ENCODE data around the gene OXCT2. TPM values are rescaled to one million over a fixed set of nuclear protein-coding genes. Genes with fewer than 3 reads are reported as not detected.

The OXCT2 gene
- total and polyA plus RNA-seq, 2 donors (not counting 1 experiment from before 2014, with no cell fraction given): 1.0 to 1.9 TPM

GRCh38 chr1:39755965-39756659 lies 15.0 kb downstream of the OXCT2 start:
- 100% methylated on average over 4 of the region's 9 CpGs for WGBS (ENCODE audit: insufficient coverage)
- Histone ChIP-seq H3K27me3 (replicated peaks in 1 of 4; ENCODE audit: control extremely low read depth in 1 of 4, control insufficient read depth in 3 of 4, insufficient read depth in 4 of 4, low read length in 3 of 4) (no peaks in the 10 kb centered on the region), H2AFZ (ENCODE audit: insufficient read depth, low read depth, low read length, poor library complexity, severe bottlenecking) (no peak overlapping the region), H3K9ac (ENCODE audit: low read length) (no peak overlapping the region), H3K27ac (ENCODE audit: low read length in 2 of 2) (no peak overlapping the region), H3K36me3 (replicated peaks in 1 of 2; ENCODE audit: control extremely low read depth in 1 of 2, control insufficient read depth in 1 of 2, extremely low read depth in 1 of 2, insufficient read depth in 2 of 2, low read length in 1 of 2) (peaks cover 5 to 72% of the 10 kb centered on the region in 2 experiments), H3K4me2 (replicated peaks; ENCODE audit: low read depth, low read length, poor library complexity, severe bottlenecking) (no peak overlapping the region), H3K4me3 (ENCODE audit: control extremely low read depth in 1 of 5, extremely low read depth in 1 of 5, insufficient read depth in 1 of 5, low read depth in 2 of 5, low read length in 4 of 5) (no peak overlapping the region), H3K79me2 (ENCODE audit: control insufficient read depth, insufficient read depth, low read length) (no peaks in the 10 kb centered on the region), H4K20me1 (ENCODE audit: control insufficient read depth, insufficient read depth, low read length, poor library complexity, severe bottlenecking) (no peaks in the 10 kb centered on the region), H3K4me1 (ENCODE audit: control insufficient read depth in 2 of 2, insufficient read depth in 2 of 2, low read length in 2 of 2) (no peaks in the 10 kb centered on the region), H3K9me3 (ENCODE audit: control extremely low read depth in 1 of 3, control insufficient read depth in 2 of 3, insufficient read depth in 1 of 3, low read length in 2 of 3) (no peaks in the 10 kb centered on the region)
- Mint-ChIP-seq H3K9me3 (ENCODE audit: insufficient read depth) (no peaks in the 10 kb centered on the region), H3K4me3 (no peak overlapping the region), H3K4me1 (no peaks in the 10 kb centered on the region), H3K27ac (no peak overlapping the region), H3K27me3 (no peaks in the 10 kb centered on the region)
- ATAC-seq (ENCODE audit: low read depth) (no peak), DNase-seq (no peak)
- ChIA-PET POLR2A (no interaction called here), CTCF (no interaction called here)
- intact Hi-C loops (cut with micrococcal nuclease): no loop called here
- no peak for TF ChIP-seq EZH2 (IDR thresholded peaks at IDR 0.05; ENCODE audit: borderline replicate concordance, insufficient read depth, low read depth, low read length, poor library complexity, severe bottlenecking)
- TF ChIP-seq, protein P1, sequence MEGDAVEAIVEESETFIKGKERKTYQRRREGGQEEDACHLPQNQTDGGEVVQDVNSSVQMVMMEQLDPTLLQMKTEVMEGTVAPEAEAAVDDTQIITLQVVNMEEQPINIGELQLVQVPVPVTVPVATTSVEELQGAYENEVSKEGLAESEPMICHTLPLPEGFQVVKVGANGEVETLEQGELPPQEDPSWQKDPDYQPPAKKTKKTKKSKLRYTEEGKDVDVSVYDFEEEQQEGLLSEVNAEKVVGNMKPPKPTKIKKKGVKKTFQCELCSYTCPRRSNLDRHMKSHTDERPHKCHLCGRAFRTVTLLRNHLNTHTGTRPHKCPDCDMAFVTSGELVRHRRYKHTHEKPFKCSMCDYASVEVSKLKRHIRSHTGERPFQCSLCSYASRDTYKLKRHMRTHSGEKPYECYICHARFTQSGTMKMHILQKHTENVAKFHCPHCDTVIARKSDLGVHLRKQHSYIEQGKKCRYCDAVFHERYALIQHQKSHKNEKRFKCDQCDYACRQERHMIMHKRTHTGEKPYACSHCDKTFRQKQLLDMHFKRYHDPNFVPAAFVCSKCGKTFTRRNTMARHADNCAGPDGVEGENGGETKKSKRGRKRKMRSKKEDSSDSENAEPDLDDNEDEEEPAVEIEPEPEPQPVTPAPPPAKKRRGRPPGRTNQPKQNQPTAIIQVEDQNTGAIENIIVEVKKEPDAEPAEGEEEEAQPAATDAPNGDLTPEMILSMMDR (IDR thresholded peaks at IDR 0.05): no peak

- no peak overlapping the region for H3K27ac ChIP-seq (ENCODE audit: low read length in 2 of 2)
- no peaks in the 10 kb centered on the region for H3K79me2 ChIP-seq (ENCODE audit: control insufficient read depth, insufficient read depth, low read length)
- H3K4me1 ChIP-seq (ENCODE audit: control insufficient read depth in 2 of 2, insufficient read depth in 2 of 2, low read length in 2 of 2): no peaks in the 10 kb centered on the region
- intact Hi-C loops (cut with micrococcal nuclease): no loop called here
- H3K9ac ChIP-seq (ENCODE audit: low read length): no peak overlapping the region
- Mint-ChIP-seq H3K4me3 (no peak overlapping the region), H3K4me1 (no peaks in the 10 kb centered on the region), H3K27ac (no peak overlapping the region), H3K27me3 (no peaks in the 10 kb centered on the region), H3K9me3 (ENCODE audit: insufficient read depth) (no peaks in the 10 kb centered on the region)
- peaks cover 7 to 83% of the 10 kb centered on the region in 2 experiments for H3K36me3 ChIP-seq (replicated peaks in 1 of 2; ENCODE audit: control extremely low read depth in 1 of 2, control insufficient read depth in 1 of 2, extremely low read depth in 1 of 2, insufficient read depth in 2 of 2, low read length in 1 of 2)
- H3K4me3 ChIP-seq (ENCODE audit: control extremely low read depth in 1 of 5, extremely low read depth in 1 of 5, insufficient read depth in 1 of 5, low read depth in 2 of 5, low read length in 4 of 5): no peak overlapping the region
- WGBS (ENCODE audit: insufficient coverage): 93% methylated on average over 2 of the region's 2 CpGs
- H2AFZ ChIP-seq (ENCODE audit: insufficient read depth, low read depth, low read length, poor library complexity, severe bottlenecking): no peak overlapping the region
- POLR2A ChIA-PET: no interaction called here
- no peak overlapping the region for H3K4me2 ChIP-seq (replicated peaks; ENCODE audit: low read depth, low read length, poor library complexity, severe bottlenecking)
- no peak for TF ChIP-seq EZH2 (IDR thresholded peaks at IDR 0.05; ENCODE audit: borderline replicate concordance, insufficient read depth, low read depth, low read length, poor library complexity, severe bottlenecking)
- TF ChIP-seq, protein P1 (IDR thresholded peaks at IDR 0.05): no peak
- no peak for ATAC-seq (ENCODE audit: low read depth)
- no peaks in the 10 kb centered on the region for H3K27me3 ChIP-seq (replicated peaks in 1 of 4; ENCODE audit: control extremely low read depth in 1 of 4, control insufficient read depth in 3 of 4, insufficient read depth in 4 of 4, low read length in 3 of 4)
- DNase-seq: no peak
- CTCF ChIA-PET: no interaction called here
- H4K20me1 ChIP-seq (ENCODE audit: control insufficient read depth, insufficient read depth, low read length, poor library complexity, severe bottlenecking): no peaks in the 10 kb centered on the region
- H3K9me3 ChIP-seq (ENCODE audit: control extremely low read depth in 1 of 3, control insufficient read depth in 2 of 3, insufficient read depth in 1 of 3, low read length in 2 of 3): no peaks in the 10 kb centered on the region
Observed at GRCh38 chr1:39754906-39755504, 16.1 kb downstream of the OXCT2 start.
